ENCODE results near the gene ZNF512. TPM values are rescaled to one million over a fixed set of nuclear protein-coding genes. Genes with fewer than 3 reads are reported as not detected.
A peak's percentile ranks its signal among the peaks of the same experiment; 100 is the strongest.
"Not testable (repeated sequence)": the region's sequence is repeated elsewhere in the genome, so short reads cannot be mapped to it uniquely, and the experiment has no call there.

Gene ZNF512
- total RNA-seq, 1 donor from 2014 or later: 23.5 TPM

- peaks cover 0 to 13% (median 4%) of the 10 kb centered on the region in 3 donors for H3K36me3 ChIP-seq (ENCODE audit: control insufficient read depth in 3 of 3, insufficient read depth in 3 of 3, low read length in 3 of 3)
- H3K4me1 ChIP-seq (ENCODE audit: control insufficient read depth in 3 of 3, insufficient read depth in 3 of 3, low read length in 3 of 3): peaks cover 0 to 3% (median 0%) of the 10 kb centered on the region in 3 donors
- H3K9ac ChIP-seq (ENCODE audit: low read depth in 1 of 3, low read length in 3 of 3): no peak overlapping the region
- no peak overlapping the region for H3K27ac ChIP-seq (ENCODE audit: low read depth, low read length)
- no peaks in the 10 kb centered on the region for H3K27me3 ChIP-seq (ENCODE audit: control insufficient read depth in 3 of 3, insufficient read depth in 3 of 3, low read length in 3 of 3)
- no peaks in the 10 kb centered on the region for H3K9me3 ChIP-seq (ENCODE audit: control insufficient read depth in 3 of 3, low read length in 3 of 3)
- H3K4me3 ChIP-seq (ENCODE audit: low read length in 3 of 3): no peak overlapping the region
Measured at GRCh38 chr2:27596627-27597026, 13.8 kb downstream of the ZNF512 start.

GRCh38 chr2:27606611-27607010 lies 23.8 kb downstream of the ZNF512 start:
- Histone ChIP-seq H3K4me3 (ENCODE audit: low read length in 3 of 3) (no peak overlapping the region), H3K27me3 (ENCODE audit: control insufficient read depth in 3 of 3, insufficient read depth in 3 of 3, low read length in 3 of 3) (no peaks in the 10 kb centered on the region), H3K9me3 (ENCODE audit: control insufficient read depth in 3 of 3, low read length in 3 of 3) (no peaks in the 10 kb centered on the region), H3K36me3 (ENCODE audit: control insufficient read depth in 3 of 3, insufficient read depth in 3 of 3, low read length in 3 of 3) (peaks cover 7 to 45% (median 35%) of the 10 kb centered on the region in 3 donors), H3K4me1 (ENCODE audit: control insufficient read depth in 3 of 3, insufficient read depth in 3 of 3, low read length in 3 of 3) (no peaks in the 10 kb centered on the region), H3K27ac (ENCODE audit: low read depth, low read length) (no peak overlapping the region), H3K9ac (ENCODE audit: low read depth in 1 of 3, low read length in 3 of 3) (no peak overlapping the region)

GRCh38 chr2:27613985-27614384 lies 31.1 kb downstream of the ZNF512 start:
- H3K36me3 ChIP-seq (ENCODE audit: control insufficient read depth in 3 of 3, insufficient read depth in 3 of 3, low read length in 3 of 3): peaks cover 7 to 31% (median 29%) of the 10 kb centered on the region in 3 donors

GRCh38 chr2:27615316-27615715 lies 32.5 kb downstream of the ZNF512 start:
- no peaks in the 10 kb centered on the region for H3K9me3 ChIP-seq (ENCODE audit: control insufficient read depth in 3 of 3, low read length in 3 of 3)
- no peak overlapping the region for H3K27ac ChIP-seq (ENCODE audit: low read depth, low read length)
- no peaks in the 10 kb centered on the region for H3K4me1 ChIP-seq (ENCODE audit: control insufficient read depth in 3 of 3, insufficient read depth in 3 of 3, low read length in 3 of 3)
- no peak overlapping the region for H3K9ac ChIP-seq (ENCODE audit: low read depth in 1 of 3, low read length in 3 of 3)
- peaks cover 7 to 33% (median 29%) of the 10 kb centered on the region in 3 donors for H3K36me3 ChIP-seq (ENCODE audit: control insufficient read depth in 3 of 3, insufficient read depth in 3 of 3, low read length in 3 of 3)
- no peaks in the 10 kb centered on the region for H3K27me3 ChIP-seq (ENCODE audit: control insufficient read depth in 3 of 3, insufficient read depth in 3 of 3, low read length in 3 of 3)
- H3K4me3 ChIP-seq (ENCODE audit: low read length in 3 of 3): no peak overlapping the region

More at GRCh38 chr2:27613985-27614384, 31.1 kb downstream of the ZNF512 start:
- Histone ChIP-seq H3K4me3 (ENCODE audit: low read length in 3 of 3) (no peak overlapping the region), H3K9me3 (ENCODE audit: control insufficient read depth in 3 of 3, low read length in 3 of 3) (no peaks in the 10 kb centered on the region), H3K4me1 (ENCODE audit: control insufficient read depth in 3 of 3, insufficient read depth in 3 of 3, low read length in 3 of 3) (no peaks in the 10 kb centered on the region), H3K27me3 (ENCODE audit: control insufficient read depth in 3 of 3, insufficient read depth in 3 of 3, low read length in 3 of 3) (no peaks in the 10 kb centered on the region), H3K9ac (ENCODE audit: low read depth in 1 of 3, low read length in 3 of 3) (no peak overlapping the region), H3K27ac (ENCODE audit: low read depth, low read length) (no peak overlapping the region)

GRCh38 chr2:27621524-27621923 lies 38.7 kb downstream of the ZNF512 start:
- Histone ChIP-seq H3K36me3 (ENCODE audit: control insufficient read depth in 3 of 3, insufficient read depth in 3 of 3, low read length in 3 of 3) (peaks cover 13 to 43% (median 32%) of the 10 kb centered on the region in 3 donors), H3K27me3 (ENCODE audit: control insufficient read depth in 3 of 3, insufficient read depth in 3 of 3, low read length in 3 of 3) (no peaks in the 10 kb centered on the region), H3K27ac (ENCODE audit: low read depth, low read length) (no peak overlapping the region)

GRCh38 chr2:27622921-27623384 lies 40.1 kb downstream of the ZNF512 start:
- peaks cover 2 to 4% (median 4%) of the 10 kb centered on the region in 3 donors for H3K4me1 ChIP-seq (ENCODE audit: control insufficient read depth in 3 of 3, insufficient read depth in 3 of 3, low read length in 3 of 3)
- no peak overlapping the region for H3K4me3 ChIP-seq (ENCODE audit: low read length in 3 of 3)
- peaks cover 10 to 31% (median 21%) of the 10 kb centered on the region in 3 donors for H3K36me3 ChIP-seq (ENCODE audit: control insufficient read depth in 3 of 3, insufficient read depth in 3 of 3, low read length in 3 of 3)
- H3K27me3 ChIP-seq (ENCODE audit: control insufficient read depth in 3 of 3, insufficient read depth in 3 of 3, low read length in 3 of 3): no peaks in the 10 kb centered on the region
- no peak overlapping the region for H3K9ac ChIP-seq (ENCODE audit: low read depth in 1 of 3, low read length in 3 of 3)
- no peaks in the 10 kb centered on the region for H3K9me3 ChIP-seq (ENCODE audit: control insufficient read depth in 3 of 3, low read length in 3 of 3)
- no peak overlapping the region for H3K27ac ChIP-seq (ENCODE audit: low read depth, low read length)

More at GRCh38 chr2:27621524-27621923, 38.7 kb downstream of the ZNF512 start:
- H3K9ac ChIP-seq (ENCODE audit: low read depth in 1 of 3, low read length in 3 of 3): no peak overlapping the region
- H3K4me3 ChIP-seq (ENCODE audit: low read length in 3 of 3): no peak overlapping the region
- no peaks in the 10 kb centered on the region for H3K9me3 ChIP-seq (ENCODE audit: control insufficient read depth in 3 of 3, low read length in 3 of 3)
- H3K4me1 ChIP-seq (ENCODE audit: control insufficient read depth in 3 of 3, insufficient read depth in 3 of 3, low read length in 3 of 3): no peaks in the 10 kb centered on the region

GRCh38 chr2:27624943-27625342 lies 42.1 kb downstream of the ZNF512 start:
- H3K9ac ChIP-seq (ENCODE audit: low read depth in 1 of 3, low read length in 3 of 3): no peak overlapping the region
- no peak overlapping the region for H3K4me3 ChIP-seq (ENCODE audit: low read length in 3 of 3)
- peaks cover 7 to 26% (median 16%) of the 10 kb centered on the region in 3 donors for H3K36me3 ChIP-seq (ENCODE audit: control insufficient read depth in 3 of 3, insufficient read depth in 3 of 3, low read length in 3 of 3)
- peaks cover 11 to 17% (median 14%) of the 10 kb centered on the region in 3 donors for H3K4me1 ChIP-seq (ENCODE audit: control insufficient read depth in 3 of 3, insufficient read depth in 3 of 3, low read length in 3 of 3)
- no peaks in the 10 kb centered on the region for H3K9me3 ChIP-seq (ENCODE audit: control insufficient read depth in 3 of 3, low read length in 3 of 3)
- no peaks in the 10 kb centered on the region for H3K27me3 ChIP-seq (ENCODE audit: control insufficient read depth in 3 of 3, insufficient read depth in 3 of 3, low read length in 3 of 3)
- H3K27ac ChIP-seq (ENCODE audit: low read depth, low read length): no peak overlapping the region

GRCh38 chr2:27626323-27626722 lies 43.5 kb downstream of the ZNF512 start:
- H3K27ac ChIP-seq (ENCODE audit: low read depth, low read length); H3K4me3 ChIP-seq (ENCODE audit: low read length in 3 of 3); H3K9me3 ChIP-seq (ENCODE audit: control insufficient read depth in 3 of 3, low read length in 3 of 3); H3K27me3 ChIP-seq (ENCODE audit: control insufficient read depth in 3 of 3, insufficient read depth in 3 of 3, low read length in 3 of 3); H3K9ac ChIP-seq (ENCODE audit: low read depth in 1 of 3, low read length in 3 of 3): not testable (repeated sequence)
- H3K36me3 ChIP-seq (ENCODE audit: control insufficient read depth in 3 of 3, insufficient read depth in 3 of 3, low read length in 3 of 3): peaks cover 6 to 26% (median 19%) of the 10 kb centered on the region in 3 donors
- H3K4me1 ChIP-seq (ENCODE audit: control insufficient read depth in 3 of 3, insufficient read depth in 3 of 3, low read length in 3 of 3): peaks cover 11 to 22% (median 14%) of the 10 kb centered on the region in 3 donors

GRCh38 chr2:27626921-27627320 lies 44.1 kb downstream of the ZNF512 start:
- not testable (repeated sequence) for H3K9ac ChIP-seq (ENCODE audit: low read depth in 1 of 3, low read length in 3 of 3); H3K4me3 ChIP-seq (ENCODE audit: low read length in 3 of 3); H3K27ac ChIP-seq (ENCODE audit: low read depth, low read length); H3K27me3 ChIP-seq (ENCODE audit: control insufficient read depth in 3 of 3, insufficient read depth in 3 of 3, low read length in 3 of 3); H3K9me3 ChIP-seq (ENCODE audit: control insufficient read depth in 3 of 3, low read length in 3 of 3)
- peaks cover 8 to 26% (median 22%) of the 10 kb centered on the region in 3 donors for H3K36me3 ChIP-seq (ENCODE audit: control insufficient read depth in 3 of 3, insufficient read depth in 3 of 3, low read length in 3 of 3)
- peaks cover 11 to 22% (median 14%) of the 10 kb centered on the region in 3 donors for H3K4me1 ChIP-seq (ENCODE audit: control insufficient read depth in 3 of 3, insufficient read depth in 3 of 3, low read length in 3 of 3)

GRCh38 chr2:27627963-27628766 lies 45.3 kb downstream of the ZNF512 start:
- Histone ChIP-seq H3K4me3 (ENCODE audit: low read length in 3 of 3) (peak overlapping the region; percentile 94 to 98 (median 94)), H3K36me3 (ENCODE audit: control insufficient read depth in 3 of 3, insufficient read depth in 3 of 3, low read length in 3 of 3) (peaks cover 14 to 26% (median 23%) of the 10 kb centered on the region in 3 donors), H3K4me1 (ENCODE audit: control insufficient read depth in 3 of 3, insufficient read depth in 3 of 3, low read length in 3 of 3) (peaks cover 11 to 22% (median 14%) of the 10 kb centered on the region in 3 donors), H3K27ac (ENCODE audit: low read depth, low read length) (peak overlapping the region; percentile 70), H3K9ac (ENCODE audit: low read depth in 1 of 3, low read length in 3 of 3) (peak overlapping the region; percentile 92 to 95 (median 94)), H3K27me3 (ENCODE audit: control insufficient read depth in 3 of 3, insufficient read depth in 3 of 3, low read length in 3 of 3) (no peaks in the 10 kb centered on the region), H3K9me3 (ENCODE audit: control insufficient read depth in 3 of 3, low read length in 3 of 3) (no peaks in the 10 kb centered on the region)
